ENCODE results near the gene TMC5.
"Not testable (repeated sequence)": the region's sequence is repeated elsewhere in the genome, so short reads cannot be mapped to it uniquely, and the experiment has no call there.

TMC5 gene

GRCh38 chr16:19417640-19418039 lies at the start of gene TMC5:
Gene TMC5, plus strand, starts transcription at chr16:19417883. Its CDS starts 22,156 bp downstream, at chr16:19440039.
- no peak for DNase-seq

- DNase-seq = not testable (repeated sequence)
These were observed 45.1 kb upstream of the TMC5 start for GRCh38 chr16:19372541-19372940.

GRCh38 chr16:19374402-19374801 lies 43.3 kb upstream of the TMC5 start:
- DNase-seq = no peak

GRCh38 chr16:19375561-19376158 lies 42.0 kb upstream of the TMC5 start:
- DNase-seq = peak; percentile 67

- no peak for DNase-seq
These were observed 39.8 kb upstream of the TMC5 start for GRCh38 chr16:19377864-19378263.

GRCh38 chr16:19378511-19378910 lies 39.2 kb upstream of the TMC5 start:
- no peak for DNase-seq

- DNase-seq = no peak
These were observed 37.8 kb upstream of the TMC5 start for GRCh38 chr16:19379838-19380237.

- DNase-seq = peak; percentile 14
These were observed 37.4 kb upstream of the TMC5 start for GRCh38 chr16:19380328-19380727.

- peak; percentile 56 for DNase-seq
These were observed 35.4 kb upstream of the TMC5 start for GRCh38 chr16:19382084-19382801.

- DNase-seq = peak; percentile 71
These were observed 34.5 kb upstream of the TMC5 start for GRCh38 chr16:19382887-19383816.

- peak; percentile 94 for DNase-seq
These were observed 33.0 kb upstream of the TMC5 start for GRCh38 chr16:19384656-19385055.

GRCh38 chr16:19386525-19386924 lies 31.2 kb upstream of the TMC5 start:
- no peak for DNase-seq

GRCh38 chr16:19389246-19389645 lies 28.4 kb upstream of the TMC5 start:
- peak; percentile 87 for DNase-seq

GRCh38 chr16:19391185-19391776 lies 26.4 kb upstream of the TMC5 start:
- not testable (repeated sequence) for DNase-seq

- no peak for DNase-seq
These were observed 25.3 kb upstream of the TMC5 start for GRCh38 chr16:19392352-19392751.

GRCh38 chr16:19393226-19394111 lies 24.2 kb upstream of the TMC5 start:
- DNase-seq = peak; percentile 5

- DNase-seq = peak; percentile 85
These were observed 21.9 kb upstream of the TMC5 start for GRCh38 chr16:19395646-19396267.

- DNase-seq = peak; percentile 95
These were observed 21.1 kb upstream of the TMC5 start for GRCh38 chr16:19396555-19397011.

GRCh38 chr16:19397373-19397772 lies 20.3 kb upstream of the TMC5 start:
- not testable (repeated sequence) for DNase-seq

GRCh38 chr16:19400711-19401110 lies 17.0 kb upstream of the TMC5 start:
- DNase-seq = peak; percentile 12

GRCh38 chr16:19406891-19407491 lies 10.7 kb upstream of the TMC5 start:
- DNase-seq = no peak
